ENCODE measurements around the gene LYRM4.

DNA sequence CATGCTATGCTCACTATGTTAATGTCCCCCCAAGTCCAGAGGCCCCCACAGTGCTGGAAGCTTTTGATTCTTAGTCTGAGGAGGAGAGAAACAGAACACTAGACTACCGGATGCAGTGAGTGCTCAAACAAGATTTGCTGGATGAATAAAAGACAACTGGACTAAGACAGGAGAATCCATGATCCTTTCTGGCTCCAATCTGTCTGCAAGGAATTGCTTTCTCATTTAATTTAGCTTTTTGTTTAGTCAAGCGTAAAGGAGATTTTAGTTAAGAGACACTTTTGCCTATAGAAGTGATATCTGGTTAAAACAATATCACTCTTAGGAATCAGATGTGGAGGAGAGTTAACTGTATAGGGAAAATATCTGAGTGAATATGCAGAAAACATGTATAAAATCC, 13.5 kb downstream of the LYRM4 start:
- TF ChIP-seq EZH2 (IDR thresholded peaks at IDR 0.05; ENCODE audit: borderline replicate concordance, low read length) = no peak
- TF ChIP-seq, protein P1, sequence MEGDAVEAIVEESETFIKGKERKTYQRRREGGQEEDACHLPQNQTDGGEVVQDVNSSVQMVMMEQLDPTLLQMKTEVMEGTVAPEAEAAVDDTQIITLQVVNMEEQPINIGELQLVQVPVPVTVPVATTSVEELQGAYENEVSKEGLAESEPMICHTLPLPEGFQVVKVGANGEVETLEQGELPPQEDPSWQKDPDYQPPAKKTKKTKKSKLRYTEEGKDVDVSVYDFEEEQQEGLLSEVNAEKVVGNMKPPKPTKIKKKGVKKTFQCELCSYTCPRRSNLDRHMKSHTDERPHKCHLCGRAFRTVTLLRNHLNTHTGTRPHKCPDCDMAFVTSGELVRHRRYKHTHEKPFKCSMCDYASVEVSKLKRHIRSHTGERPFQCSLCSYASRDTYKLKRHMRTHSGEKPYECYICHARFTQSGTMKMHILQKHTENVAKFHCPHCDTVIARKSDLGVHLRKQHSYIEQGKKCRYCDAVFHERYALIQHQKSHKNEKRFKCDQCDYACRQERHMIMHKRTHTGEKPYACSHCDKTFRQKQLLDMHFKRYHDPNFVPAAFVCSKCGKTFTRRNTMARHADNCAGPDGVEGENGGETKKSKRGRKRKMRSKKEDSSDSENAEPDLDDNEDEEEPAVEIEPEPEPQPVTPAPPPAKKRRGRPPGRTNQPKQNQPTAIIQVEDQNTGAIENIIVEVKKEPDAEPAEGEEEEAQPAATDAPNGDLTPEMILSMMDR (IDR thresholded peaks at IDR 0.05; ENCODE audit: low read length) = no peak

Measured in OCI-LY1 (cell line).